WTC11 (cell line): ENCODE data around the gene BCAS3. TPM values are rescaled to one million over a fixed set of nuclear protein-coding genes. Genes with fewer than 3 reads are reported as not detected.
"Not testable (repeated sequence)": the region's sequence is repeated elsewhere in the genome, so short reads cannot be mapped to it uniquely, and the experiment has no call there.

Experiments
- ATAC-seq: fragments of 200-7000 bp; cut with Tn5 transposase; 2 replicates; pipeline ENCODE4 v1.10.0; 2021; ENCODE audit warnings: mild to moderate bottlenecking, moderate library complexity
- CTCF ChIA-PET: fragments of 300-600 bp; sonication (Branson Sonifier 250); formaldehyde crosslinking; loops from one replicate; lab custom pipeline; 2021; ENCODE audit warnings: antibody characterized with exemption; lab: Charles Lee
- POLR2A ChIA-PET: fragments of 350-600 bp; sonication (Branson Sonifier 250); formaldehyde crosslinking; loops from one replicate; lab custom pipeline; 2021; ENCODE audit warnings: antibody characterized with exemption; lab: Charles Lee
- DNase-seq: peaks from one replicate; pipeline ENCODE4 v3.0.0; 2021; ENCODE audit warnings: low spot score
- H3K27ac Mint-ChIP-seq: 2 replicates; pipeline ENCODE4 v1.8.0; 2021; ENCODE audit warnings: mixed read lengths
- H3K27me3 Mint-ChIP-seq: 2 replicates; pipeline ENCODE4 v1.8.0; 2021; ENCODE audit warnings: low read depth, mild to moderate bottlenecking, moderate library complexity, mixed read lengths
- H3K36me3 Mint-ChIP-seq: 2 replicates; pipeline ENCODE4 v1.8.0; 2021; ENCODE audit warnings: mixed read lengths
- H3K4me1 Mint-ChIP-seq: 2 replicates; pipeline ENCODE4 v1.8.0; 2022; ENCODE audit warnings: mixed read lengths
- H3K4me3 Mint-ChIP-seq: 2 replicates; pipeline ENCODE4 v1.8.0; 2021; ENCODE audit warnings: mild to moderate bottlenecking, moderate library complexity, mixed read lengths
- H3K9me3 Mint-ChIP-seq: 2 replicates; pipeline ENCODE4 v1.8.0; 2021; ENCODE audit warnings: mixed read lengths
- ATF1 ChIP-seq: sonication (generic); formaldehyde crosslinking; IDR thresholded peaks from 2 replicates; pipeline ENCODE4 v1.8.1; 2023; ENCODE audit warnings: mild to moderate bottlenecking, moderate library complexity, missing genetic modification reagents
- ETV6 ChIP-seq: sonication (generic); formaldehyde crosslinking; IDR thresholded peaks from 2 replicates; pipeline ENCODE4 v1.8.1; 2022; ENCODE audit warnings: mild to moderate bottlenecking, missing genetic modification reagents
- FOXJ3 ChIP-seq: sonication (generic); formaldehyde crosslinking; IDR thresholded peaks from 2 replicates; pipeline ENCODE4 v1.9.0; 2021; ENCODE audit warnings: missing genetic modification reagents, mild to moderate bottlenecking, borderline replicate concordance
- GTF2I ChIP-seq: fragments of 250-450 bp; sonication (Bioruptor Pico); conservative IDR thresholded peaks from 2 replicates; pipeline ENCODE4 v1.4.0; 2021; ENCODE audit warnings: mild to moderate bottlenecking
- HMGA2 ChIP-seq: fragments of 250-450 bp; sonication (Bioruptor Pico); IDR thresholded peaks from 2 replicates; pipeline ENCODE4 v1.4.0; 2021; ENCODE audit warnings: mild to moderate bottlenecking, moderate library complexity
- KAT7 ChIP-seq: sonication (generic); formaldehyde crosslinking; IDR thresholded peaks from 2 replicates; pipeline ENCODE4 v1.8.1; 2023; ENCODE audit warnings: missing genetic modification reagents, mild to moderate bottlenecking, borderline replicate concordance
- NFATC4 ChIP-seq: fragments of 250-450 bp; sonication (Bioruptor Pico); IDR thresholded peaks from 2 replicates; pipeline ENCODE4 v1.9.0; 2021; ENCODE audit warnings: mild to moderate bottlenecking
- NFE2L1 ChIP-seq: sonication (generic); formaldehyde crosslinking; IDR thresholded peaks from 2 replicates; pipeline ENCODE4 v1.8.1; 2023; ENCODE audit warnings: missing genetic modification reagents
- NFYB ChIP-seq: sonication (generic); formaldehyde crosslinking; conservative IDR thresholded peaks from 2 replicates; pipeline ENCODE4 v1.8.0; 2022; ENCODE audit warnings: low read depth, missing genetic modification reagents
- RELA ChIP-seq: sonication (generic); formaldehyde crosslinking; IDR thresholded peaks from 2 replicates; pipeline ENCODE4 v1.8.1; 2022; ENCODE audit warnings: missing genetic modification reagents, mild to moderate bottlenecking, borderline replicate concordance
- SMAD3 ChIP-seq: sonication (generic); formaldehyde crosslinking; IDR thresholded peaks from 2 replicates; pipeline ENCODE4 v1.8.0; 2022; ENCODE audit warnings: missing genetic modification reagents, mild to moderate bottlenecking, borderline replicate concordance
- SP1 ChIP-seq: sonication (generic); formaldehyde crosslinking; conservative IDR thresholded peaks from 2 replicates; pipeline ENCODE4 v1.8.1; 2022; ENCODE audit warnings: missing genetic modification reagents
- TCF7 ChIP-seq: sonication (generic); formaldehyde crosslinking; IDR thresholded peaks from 2 replicates; pipeline ENCODE4 v1.8.0; 2022; ENCODE audit warnings: mild to moderate bottlenecking, low read depth, missing genetic modification reagents, moderate library complexity
- TEAD1 ChIP-seq: sonication (generic); formaldehyde crosslinking; IDR thresholded peaks from 2 replicates; pipeline ENCODE4 v1.8.0; 2022; ENCODE audit warnings: mild to moderate bottlenecking, missing genetic modification reagents
- ZMAT4 ChIP-seq: fragments of 250-450 bp; sonication (Bioruptor Pico); IDR thresholded peaks from 2 replicates; pipeline ENCODE4 v1.9.0; 2021; ENCODE audit warnings: mild to moderate bottlenecking
- ZNF138 ChIP-seq: sonication (generic); formaldehyde crosslinking; conservative IDR thresholded peaks from 2 replicates; pipeline ENCODE4 v1.8.1; 2022; ENCODE audit warnings: mild to moderate bottlenecking, moderate library complexity, missing genetic modification reagents
- ZNF232 ChIP-seq: sonication (generic); formaldehyde crosslinking; IDR thresholded peaks from 2 replicates; pipeline ENCODE4 v1.8.0; 2022; ENCODE audit warnings: mild to moderate bottlenecking, missing genetic modification reagents
- total RNA-seq: library from RNA; stranded (reverse); gene quantifications from 3 replicates; pipeline ENCODE4 v1.2.3, GENCODE V29; 2021
- TF ChIP-seq, protein P1 (sequence below): sonication (generic); formaldehyde crosslinking; IDR thresholded peaks from 2 replicates; pipeline ENCODE4 v1.8.1; 2023; ENCODE audit warnings: mild to moderate bottlenecking, moderate library complexity, missing genetic modification reagents
- TF ChIP-seq, protein P2 (sequence below): sonication (generic); formaldehyde crosslinking; IDR thresholded peaks from 2 replicates; pipeline ENCODE4 v1.8.1; 2023; ENCODE audit warnings: mild to moderate bottlenecking, missing genetic modification reagents

Gene BCAS3
- total RNA-seq, 1 experiment from 2014 or later = 15.5 TPM

- TF ChIP-seq SMAD3 (CRISPR knock-in tag) (no peak), KAT7 (CRISPR knock-in tag) (no peak), ZNF138 (CRISPR knock-in tag) (no peak), FOXJ3 (CRISPR knock-in tag) (no peak), TEAD1 (CRISPR knock-in tag) (no peak), ATF1 (CRISPR knock-in tag) (no peak), NFYB (CRISPR knock-in tag) (no peak)
- TF ChIP-seq, protein P1, sequence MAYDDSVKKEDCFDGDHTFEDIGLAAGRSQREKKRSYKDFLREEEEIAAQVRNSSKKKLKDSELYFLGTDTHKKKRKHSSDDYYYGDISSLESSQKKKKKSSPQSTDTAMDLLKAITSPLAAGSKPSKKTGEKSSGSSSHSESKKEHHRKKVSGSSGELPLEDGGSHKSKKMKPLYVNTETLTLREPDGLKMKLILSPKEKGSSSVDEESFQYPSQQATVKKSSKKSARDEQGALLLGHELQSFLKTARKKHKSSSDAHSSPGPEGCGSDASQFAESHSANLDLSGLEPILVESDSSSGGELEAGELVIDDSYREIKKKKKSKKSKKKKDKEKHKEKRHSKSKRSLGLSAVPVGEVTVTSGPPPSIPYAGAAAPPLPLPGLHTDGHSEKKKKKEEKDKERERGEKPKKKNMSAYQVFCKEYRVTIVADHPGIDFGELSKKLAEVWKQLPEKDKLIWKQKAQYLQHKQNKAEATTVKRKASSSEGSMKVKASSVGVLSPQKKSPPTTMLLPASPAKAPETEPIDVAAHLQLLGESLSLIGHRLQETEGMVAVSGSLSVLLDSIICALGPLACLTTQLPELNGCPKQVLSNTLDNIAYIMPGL (CRISPR knock-in tag) = no peak
- TF ChIP-seq, protein P2, sequence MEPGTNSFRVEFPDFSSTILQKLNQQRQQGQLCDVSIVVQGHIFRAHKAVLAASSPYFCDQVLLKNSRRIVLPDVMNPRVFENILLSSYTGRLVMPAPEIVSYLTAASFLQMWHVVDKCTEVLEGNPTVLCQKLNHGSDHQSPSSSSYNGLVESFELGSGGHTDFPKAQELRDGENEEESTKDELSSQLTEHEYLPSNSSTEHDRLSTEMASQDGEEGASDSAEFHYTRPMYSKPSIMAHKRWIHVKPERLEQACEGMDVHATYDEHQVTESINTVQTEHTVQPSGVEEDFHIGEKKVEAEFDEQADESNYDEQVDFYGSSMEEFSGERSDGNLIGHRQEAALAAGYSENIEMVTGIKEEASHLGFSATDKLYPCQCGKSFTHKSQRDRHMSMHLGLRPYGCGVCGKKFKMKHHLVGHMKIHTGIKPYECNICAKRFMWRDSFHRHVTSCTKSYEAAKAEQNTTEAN (CRISPR knock-in tag) = no peak
Observed at GRCh38 chr17:60750640-60751039, 73.0 kb downstream of the BCAS3 start (continued).

- no peak for DNase-seq
- Mint-ChIP-seq H3K27me3 (no peaks in the 10 kb centered on the region), H3K4me3 (no peak overlapping the region), H3K9me3 (peaks cover 12% of the 10 kb centered on the region), H3K36me3 (peaks cover 9% of the 10 kb centered on the region), H3K27ac (no peak overlapping the region), H3K4me1 (peaks cover 16% of the 10 kb centered on the region)
- POLR2A ChIA-PET = no interaction called here
- ATAC-seq = no peak
- CTCF ChIA-PET = no interaction called here
- TF ChIP-seq SP1 (no peak), ETV6 (CRISPR knock-in tag) (no peak), NFATC4 (CRISPR knock-in tag) (no peak), NFE2L1 (CRISPR knock-in tag) (no peak), GTF2I (CRISPR knock-in tag) (no peak)
- TF ChIP-seq, all 79 proteins: peak for 0
Observed at GRCh38 chr17:60751884-60752283, 74.2 kb downstream of the BCAS3 start.

DNA sequence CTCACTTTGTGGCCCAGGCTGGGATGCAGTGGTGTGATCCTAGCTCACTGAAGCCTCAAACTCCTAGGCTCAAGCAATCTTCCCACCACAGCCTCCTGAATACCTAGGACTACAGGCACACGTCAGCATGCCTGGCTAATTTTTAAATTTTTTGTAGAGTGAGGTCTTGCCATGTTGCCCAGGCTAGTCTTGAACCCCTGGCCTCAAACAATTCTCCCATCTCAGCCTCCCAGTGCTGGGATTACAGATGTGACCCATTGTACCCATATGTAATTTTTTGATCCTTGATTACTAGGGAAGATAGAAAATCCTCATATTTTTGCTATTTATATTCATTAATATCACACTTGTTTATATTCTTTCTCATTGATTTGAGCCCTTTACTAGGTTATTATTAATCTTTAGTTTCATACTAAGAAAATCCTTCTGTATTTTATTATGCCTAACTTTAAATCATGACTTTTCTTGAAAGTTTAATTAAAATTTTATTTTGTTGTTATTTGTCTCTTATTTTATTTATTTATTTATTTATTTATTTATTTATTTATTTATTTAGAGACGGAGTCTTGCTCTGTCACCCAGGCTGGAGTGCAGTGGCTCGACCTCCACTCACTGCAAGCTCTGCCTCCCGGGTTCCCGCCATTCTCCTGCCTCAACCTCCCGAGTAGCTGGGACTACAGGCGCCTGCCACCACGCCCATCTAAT is 75.4 kb downstream of the BCAS3 start:
- no peak overlapping the region for H3K4me3 Mint-ChIP-seq
- ChIA-PET POLR2A (no interaction called here), CTCF (no interaction called here)
- DNase-seq (no peak), ATAC-seq (no peak)
- H3K36me3 Mint-ChIP-seq = peaks cover 9% of the 10 kb centered on the region
- peaks cover 12% of the 10 kb centered on the region for H3K9me3 Mint-ChIP-seq
- H3K4me1 Mint-ChIP-seq = peaks cover 9% of the 10 kb centered on the region
- peak overlapping the region; percentile 56; the same call in 1 of the 2 replicates for H3K27ac Mint-ChIP-seq
- no peaks in the 10 kb centered on the region for H3K27me3 Mint-ChIP-seq
- TF ChIP-seq ZMAT4 (no peak), HMGA2 (peak; percentile 60; the same call in 1 of the 2 replicates)

- ATAC-seq (no peak), DNase-seq (no peak)
- Mint-ChIP-seq H3K4me1 (peaks cover 2% of the 10 kb centered on the region), H3K9me3 (peaks cover 12% of the 10 kb centered on the region), H3K36me3 (peaks cover 9% of the 10 kb centered on the region), H3K27me3 (no peaks in the 10 kb centered on the region), H3K27ac (no peak overlapping the region), H3K4me3 (no peak overlapping the region)
- ChIA-PET CTCF (no interaction called here), POLR2A (no interaction called here)
- TF ChIP-seq ZNF232 (CRISPR knock-in tag) (no peak), TCF7 (CRISPR knock-in tag) (no peak), RELA (CRISPR knock-in tag) (no peak)
- TF ChIP-seq, protein P1 (CRISPR knock-in tag) = no peak
Observed at GRCh38 chr17:60754057-60754604, 76.5 kb downstream of the BCAS3 start.

- DNase-seq, H3K27ac Mint-ChIP-seq, ATAC-seq, H3K4me3 Mint-ChIP-seq, H3K36me3 Mint-ChIP-seq, CTCF ChIA-PET, H3K27me3 Mint-ChIP-seq, POLR2A ChIA-PET, H3K4me1 Mint-ChIP-seq, H3K9me3 Mint-ChIP-seq: not testable (repeated sequence)
Observed at GRCh38 chr17:60756798-60757197, 79.1 kb downstream of the BCAS3 start.
